Endometrium (tissue), 2 donors: ENCODE results near the gene SAMHD1.
"Not testable (repeated sequence)": the region's sequence is repeated elsewhere in the genome, so short reads cannot be mapped to it uniquely, and the experiment has no call there.

Experiments used
- FAIRE-seq: peaks from 2 replicates; lab custom pipeline; 2012; peaks lifted over from hg19 to GRCh38; lab: Jason Lieb, UNC
- donor health status: control.
- donor health status: control.

The SAMHD1 gene

DNA sequence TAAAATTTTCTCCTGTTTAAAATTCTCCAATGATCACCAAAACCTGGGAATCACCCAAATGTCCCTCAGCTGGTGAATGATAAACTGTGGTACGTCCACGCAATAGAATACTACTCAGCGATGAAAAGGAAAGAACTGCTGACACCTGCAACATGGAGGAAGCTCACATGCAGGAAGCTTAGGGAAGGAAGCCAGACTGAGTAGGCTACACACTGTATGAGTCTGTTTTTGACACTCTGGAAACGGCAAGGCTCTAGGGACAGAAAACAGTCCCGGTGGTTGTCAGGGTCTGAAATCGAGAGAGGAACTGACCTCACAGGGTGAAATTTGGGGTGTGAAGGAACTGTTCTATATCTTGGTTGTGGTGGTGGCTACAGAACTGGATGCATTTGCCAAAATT, 100.7 kb downstream of the SAMHD1 start:
- FAIRE-seq, result no peak

DNA sequence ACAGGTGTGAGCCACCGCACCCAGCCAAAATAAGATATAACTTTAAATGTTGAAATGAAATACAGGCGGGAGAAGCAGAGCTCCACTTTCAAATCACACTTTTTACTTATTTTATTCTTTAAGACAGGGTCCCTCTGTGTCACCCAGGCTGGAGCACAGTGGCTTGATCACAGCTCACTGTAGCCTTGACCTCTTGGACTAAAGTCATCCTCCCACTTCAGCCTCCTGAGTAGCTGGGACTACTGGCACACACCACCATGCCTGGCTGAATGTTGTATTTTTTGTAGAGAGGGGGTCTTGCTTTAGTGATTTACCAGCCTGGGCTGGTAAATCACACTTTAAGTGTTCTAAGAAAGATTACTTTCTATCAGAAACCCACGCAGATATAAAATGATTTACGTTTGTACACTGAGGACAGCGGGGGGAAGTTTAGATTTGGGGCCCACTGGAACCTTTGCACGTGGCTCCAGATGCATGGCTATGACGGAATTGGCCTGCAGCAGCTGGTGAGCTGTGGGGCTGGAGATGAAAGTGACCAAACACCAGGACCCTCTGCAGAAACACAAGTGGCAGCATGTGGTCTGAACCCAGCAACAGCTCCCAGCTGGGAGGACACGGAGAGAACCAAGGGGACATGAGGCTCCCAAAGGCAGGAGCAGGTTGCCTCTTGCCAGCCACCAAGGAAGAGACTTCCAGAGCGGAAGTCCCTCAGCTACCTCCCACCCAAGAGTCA, 102.0 kb downstream of the SAMHD1 start:
- FAIRE-seq, result no peak

DNA sequence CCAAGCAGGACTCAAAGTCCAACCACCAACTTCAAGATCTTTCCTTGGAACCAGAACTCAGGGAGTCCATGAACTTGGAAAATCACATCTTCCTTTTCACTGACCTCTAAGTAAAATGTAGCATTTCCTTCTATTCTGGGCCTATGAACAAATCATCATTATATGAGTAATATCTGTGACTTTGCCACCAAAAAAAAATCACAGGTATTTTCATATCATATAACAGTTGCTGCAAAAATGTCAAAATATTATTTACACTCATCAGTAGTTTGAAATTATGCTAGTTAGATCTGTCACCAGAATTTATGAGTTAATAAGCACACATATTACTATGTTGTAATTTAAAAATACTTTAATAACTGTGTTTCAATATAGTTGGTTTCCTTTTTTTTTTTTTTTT, 102.8 kb downstream of the SAMHD1 start:
- no peak for FAIRE-seq

DNA sequence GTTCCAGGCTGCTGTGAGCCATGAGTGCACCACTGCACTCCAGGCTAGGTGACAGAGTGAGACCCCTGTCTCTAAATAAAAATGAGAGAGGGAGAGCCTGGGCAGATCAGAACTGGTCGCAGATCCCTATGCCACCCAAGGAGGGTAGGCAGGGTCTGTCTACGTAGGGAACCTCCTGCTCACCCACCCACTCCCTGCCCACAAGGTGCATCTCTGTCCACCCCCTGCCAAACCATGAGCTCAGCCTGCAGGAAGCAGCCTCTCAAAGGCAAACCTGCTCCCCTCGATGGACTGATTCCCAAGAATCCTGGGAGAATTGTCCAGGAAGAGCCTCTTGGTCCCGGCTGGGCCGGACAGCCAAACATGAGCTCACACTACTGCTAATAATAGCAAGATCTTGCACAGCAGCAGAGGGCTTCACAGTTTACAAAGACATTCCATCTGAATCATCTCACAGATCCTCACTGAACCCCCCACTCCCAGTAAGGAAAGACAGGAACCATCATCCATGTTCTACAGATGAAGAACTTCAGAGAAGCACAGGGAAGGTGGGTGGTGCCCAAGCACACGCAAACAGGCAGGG, 103.3 kb downstream of the SAMHD1 start:
- FAIRE-seq, result no peak

DNA sequence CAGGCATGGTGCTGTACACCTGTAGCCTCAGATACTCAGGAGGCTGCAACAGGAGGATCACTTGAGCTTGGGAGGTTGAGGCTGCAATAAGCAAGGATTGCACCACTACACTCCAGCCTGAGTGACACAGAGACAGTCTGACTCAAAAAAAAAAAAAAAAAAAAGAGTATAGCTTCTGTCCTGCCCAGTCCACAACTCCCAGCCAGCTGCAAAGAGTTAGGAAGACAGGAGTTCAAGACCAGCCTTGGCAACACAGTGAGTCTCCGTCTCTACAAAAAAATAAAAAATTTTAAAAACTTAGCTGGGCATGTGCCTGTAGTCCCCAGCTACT, 103.8 kb downstream of the SAMHD1 start:
- no peak for FAIRE-seq

DNA sequence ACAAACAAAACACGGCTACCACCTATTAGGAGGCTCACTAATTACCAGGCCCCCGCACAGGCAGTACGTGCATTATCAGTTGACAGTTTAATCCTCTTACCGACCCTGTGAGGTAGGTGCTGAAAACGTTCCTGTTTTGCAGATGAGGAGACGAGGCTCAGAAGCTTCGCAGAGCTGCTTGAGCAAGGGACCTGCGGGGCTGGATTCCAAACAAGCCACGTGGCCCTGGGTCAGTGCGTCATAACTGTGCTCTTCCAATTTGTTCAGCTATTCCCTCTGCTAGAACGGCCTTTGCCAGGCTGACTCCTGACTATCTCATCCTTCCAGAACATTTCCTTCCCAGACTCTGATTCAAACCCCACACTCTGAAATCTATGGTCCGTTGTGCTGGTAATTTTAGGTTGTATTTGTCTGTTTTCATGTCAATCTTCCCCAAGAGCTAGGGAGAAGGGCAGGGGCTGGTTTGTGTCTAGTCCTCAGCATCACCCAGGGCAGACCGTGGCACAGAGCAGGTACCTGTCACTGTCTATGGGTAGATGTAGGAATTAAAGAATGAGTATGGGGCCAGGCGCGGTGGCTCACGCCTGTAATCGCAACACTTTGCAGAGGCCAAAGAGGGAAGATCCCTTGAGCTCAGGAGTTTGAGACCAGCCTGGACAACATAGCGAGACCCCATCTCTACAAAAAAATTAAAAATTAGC, 104.3 kb downstream of the SAMHD1 start:
- no peak for FAIRE-seq

DNA sequence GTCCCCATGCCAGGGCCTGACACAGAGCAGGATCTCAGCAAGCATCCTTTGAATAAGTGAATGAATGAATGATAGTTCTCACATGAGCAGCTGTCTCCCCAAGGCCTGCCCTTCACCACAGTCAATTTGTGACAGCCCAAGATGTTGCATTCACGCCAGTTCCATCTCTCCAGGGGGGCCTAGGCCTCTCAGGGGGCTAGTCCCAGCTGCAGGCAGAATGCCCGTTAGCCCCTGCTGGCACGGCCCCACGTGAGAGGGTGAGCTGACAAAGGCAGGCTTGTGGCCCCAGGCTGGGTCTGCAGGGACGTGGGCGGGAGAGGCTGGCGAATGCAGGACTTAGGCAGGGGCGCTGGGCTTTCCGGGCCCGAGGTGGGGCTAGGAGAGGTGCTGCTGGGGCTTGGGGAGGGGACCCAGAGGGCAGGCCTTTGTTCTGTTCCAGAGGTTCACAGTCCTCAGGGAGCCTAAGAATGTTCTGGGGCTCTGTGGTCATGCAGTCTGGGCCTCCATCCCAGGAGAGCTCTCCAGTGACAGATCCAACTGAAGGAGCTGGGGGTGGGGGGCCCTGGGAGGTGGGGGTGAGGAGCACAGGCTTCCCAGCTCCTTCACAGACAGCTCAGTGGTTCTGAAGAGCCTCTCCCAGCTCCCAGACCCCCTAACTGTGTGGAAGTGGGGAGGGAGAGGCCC, 106.1 kb downstream of the SAMHD1 start:
- no peak for FAIRE-seq

DNA sequence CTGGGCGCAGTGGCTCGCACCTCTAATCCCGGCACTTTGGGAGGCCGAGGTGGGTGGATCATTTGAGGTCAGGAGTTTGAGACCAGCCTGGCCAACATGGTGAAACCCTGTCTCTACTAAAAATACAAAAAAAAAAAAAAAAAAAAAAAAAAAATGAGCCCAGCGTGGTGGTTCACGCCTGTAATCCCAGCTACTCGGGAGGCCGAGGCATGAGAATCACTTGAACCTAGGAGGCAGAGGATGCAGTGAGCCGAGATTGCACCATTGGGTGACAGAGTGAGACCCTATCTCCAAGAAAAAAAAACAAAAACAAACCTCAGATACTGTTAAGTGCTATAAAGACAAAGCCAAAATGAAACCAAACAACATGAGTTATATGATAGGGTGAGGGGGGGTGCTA, 110.5 kb downstream of the SAMHD1 start:
- not testable (repeated sequence) for FAIRE-seq
